B cell (primary cell): Measurements from ENCODE around the gene SCAF11. TPM values are rescaled to one million over a fixed set of nuclear protein-coding genes. Genes with fewer than 3 reads are reported as not detected.

Source experiments
- ATAC-seq: fragments of 200-7000 bp; cut with Tn5 transposase; one replicate; pipeline ENCODE4 v1.10.0; 2021; ENCODE audit warnings: low read depth, mild to moderate bottlenecking, moderate number of reproducible peaks, moderate library complexity
- CTCF ChIA-PET: fragments of 350-600 bp; sonication (Branson Sonifier 250); formaldehyde crosslinking; loops from one replicate; lab custom pipeline; 2021; ENCODE audit warnings: antibody characterized with exemption, inconsistent platforms; lab: Charles Lee
- POLR2A ChIA-PET: fragments of 350-600 bp; sonication (Branson Sonifier 250); formaldehyde crosslinking; loops from one replicate; lab custom pipeline; 2021; ENCODE audit warnings: antibody characterized with exemption; lab: Charles Lee
- DNase-seq: peaks from one replicate; pipeline ENCODE4 v3.0.0; 2013
- H2AFZ ChIP-seq: 2 replicates; pipeline ENCODE4 v1.6.1; 2012; ENCODE audit warnings: mild to moderate bottlenecking, low read depth, low read length; ENCODE audit not compliant: insufficient read depth, poor library complexity, severe bottlenecking
- H3K27ac ChIP-seq, 2 donors: 1 replicate in 1 of 2; 2 replicates in 1 of 2; pipeline ENCODE4 v1.5.1; 2012 to 2013; ENCODE audit warnings: low read length in 2 of 2, mild to moderate bottlenecking in 2 of 2, moderate library complexity in 1 of 2
- H3K27me3 ChIP-seq, 4 experiments: fragments of 200-600 bp in 1 of 4; sonication (generic) in 1 of 4; replicated peaks in 1 of 4; 1 replicate in 2 of 4; 2 replicates in 2 of 4; pipeline versions ENCODE4 v1.6.1 to v1.7.0; 2013 to 2016; ENCODE audit warnings: low read length in 3 of 4, mild to moderate bottlenecking in 2 of 4, mixed read lengths in 1 of 4, moderate library complexity in 1 of 4; ENCODE audit not compliant: insufficient read depth in 4 of 4, control insufficient read depth in 3 of 4; ENCODE audit errors: control extremely low read depth in 1 of 4
- H3K36me3 ChIP-seq, 2 experiments: replicated peaks in 1 of 2; 1 replicate in 1 of 2; 2 replicates in 1 of 2; pipeline versions ENCODE4 v1.6.1 to v1.7.1; 2013; ENCODE audit warnings: low read length in 1 of 2; ENCODE audit not compliant: insufficient read depth in 2 of 2, control insufficient read depth in 1 of 2; ENCODE audit errors: control extremely low read depth in 1 of 2, extremely low read depth in 1 of 2
- H3K4me1 ChIP-seq, 2 donors: fragments of 200-600 bp in 1 of 2; sonication (generic) in 1 of 2; 1 replicate in 1 of 2; 2 replicates in 1 of 2; pipeline versions ENCODE4 v1.5.1 to v1.6.1; 2013 to 2017; ENCODE audit warnings: low read length in 2 of 2; ENCODE audit not compliant: control insufficient read depth in 2 of 2, insufficient read depth in 2 of 2
- H3K4me2 ChIP-seq: replicated peaks from 2 replicates; pipeline ENCODE3; 2012; ENCODE audit warnings: mild to moderate bottlenecking, low read depth, low read length; ENCODE audit not compliant: poor library complexity, severe bottlenecking
- H3K4me3 ChIP-seq, 5 experiments: fragments of 200-600 bp in 1 of 5; sonication (generic) in 1 of 5; 1 replicate in 3 of 5; 2 replicates in 2 of 5; pipeline versions ENCODE4 v1.5.1 to v1.7.0; 2011 to 2016; ENCODE audit warnings: low read length in 4 of 5, mild to moderate bottlenecking in 4 of 5, low read depth in 2 of 5, control low read depth in 1 of 5, moderate library complexity in 1 of 5; ENCODE audit not compliant: insufficient read depth in 1 of 5; ENCODE audit errors: control extremely low read depth in 1 of 5, extremely low read depth in 1 of 5
- H3K79me2 ChIP-seq: fragments of 200-600 bp; sonication (generic); one replicate; pipeline ENCODE4 v1.6.0; 2016; ENCODE audit warnings: low read length; ENCODE audit not compliant: control insufficient read depth, insufficient read depth
- H3K9ac ChIP-seq: fragments of 200-600 bp; sonication (generic); 2 replicates; pipeline ENCODE4 v1.6.1; 2017; ENCODE audit warnings: mild to moderate bottlenecking, low read length, moderate library complexity
- H3K9me3 ChIP-seq, 3 donors: one replicate each; pipeline versions ENCODE4 v1.6.1 to v1.7.1; 2013; ENCODE audit warnings: low read length in 2 of 3; ENCODE audit not compliant: control insufficient read depth in 2 of 3, insufficient read depth in 1 of 3; ENCODE audit errors: control extremely low read depth in 1 of 3
- H4K20me1 ChIP-seq: 2 replicates; pipeline ENCODE4 v1.6.0; 2012; ENCODE audit warnings: mild to moderate bottlenecking, low read length; ENCODE audit not compliant: insufficient read depth, control insufficient read depth, poor library complexity, severe bottlenecking
- H3K27ac Mint-ChIP-seq: one replicate; pipeline ENCODE4 v1.8.0; 2021; ENCODE audit warnings: mixed read lengths
- H3K27me3 Mint-ChIP-seq: one replicate; pipeline ENCODE4 v1.8.0; 2021; ENCODE audit warnings: mixed read lengths
- H3K4me1 Mint-ChIP-seq: one replicate; pipeline ENCODE4 v1.8.0; 2021; ENCODE audit warnings: mixed read lengths
- H3K4me3 Mint-ChIP-seq: one replicate; pipeline ENCODE4 v1.8.0; 2021; ENCODE audit warnings: mixed read lengths
- H3K9me3 Mint-ChIP-seq: one replicate; pipeline ENCODE4 v1.8.0; 2022; ENCODE audit warnings: mixed read lengths; ENCODE audit not compliant: insufficient read depth
- EZH2 ChIP-seq: IDR thresholded peaks from 2 replicates; pipeline ENCODE4 v1.6.1; 2012; ENCODE audit warnings: borderline replicate concordance, low read depth, mild to moderate bottlenecking, moderate library complexity, low read length; ENCODE audit not compliant: insufficient read depth, poor library complexity, severe bottlenecking
- WGBS: methylation state at CpG from one replicate; pipeline ENCODE4 v1.1.5; 2013; ENCODE audit warnings: missing lambda C conversion rate; ENCODE audit not compliant: insufficient coverage; 5-methylcytosine and 5-hydroxymethylcytosine counted together
- intact Hi-C: fragments of 100-400 bp; cut with micrococcal nuclease; formaldehyde crosslinking; loops from one replicate; pipeline ENCODE4 v1.10.0; 2022
- polyA plus RNA-seq: library from polyadenylated mRNA; depleted of rRNA; stranded (reverse); fragments of >200 nt; gene quantifications from 2 replicates; pipeline ENCODE4 v1.2.3, GENCODE V29; 2012
- total RNA-seq, 2 donors: library from RNA; stranded (reverse); fragments of 120-200 nt in 1 of 2; gene quantifications; 1 replicate in 1 of 2; 2 replicates in 1 of 2; pipeline versions ENCODE4 v1.2.3 to v1.2.4, GENCODE V29; 2013 to 2022
- TF ChIP-seq, protein P1 (sequence below): fragments of 200-600 bp; IDR thresholded peaks from one replicate; pipeline ENCODE4 v1.8.0; 2022; ENCODE audit warnings: antibody characterized with exemption, mild to moderate bottlenecking

SCAF11 gene
- total and polyA plus RNA-seq, 2 donors (not counting 1 experiment from before 2014, with no cell fraction given), result 76.1 to 247 TPM

DNA sequence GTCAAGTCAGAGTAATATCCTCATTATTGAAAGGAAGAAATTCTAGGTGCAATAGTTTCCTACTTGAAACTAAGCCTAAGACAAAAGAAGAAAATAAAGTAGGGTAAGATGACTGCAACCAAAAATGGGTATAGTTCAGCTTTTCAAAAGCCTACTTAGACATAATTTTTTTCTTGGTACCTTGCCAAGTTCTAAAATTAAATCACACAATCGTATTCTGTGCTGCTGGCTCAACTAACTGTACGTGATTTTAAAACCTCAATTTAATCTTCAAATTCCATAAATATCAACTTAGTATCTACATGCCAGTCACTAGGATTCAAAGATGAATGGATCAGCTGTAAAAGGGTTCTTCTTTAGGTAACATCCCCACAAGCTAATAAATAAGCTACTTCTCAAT lies 56.9 kb downstream of the SCAF11 start:
- no peaks in the 10 kb centered on the region for H3K4me1 ChIP-seq
- Mint-ChIP-seq H3K4me1 (no peaks in the 10 kb centered on the region), H3K27ac (no peak overlapping the region), H3K27me3 (no peaks in the 10 kb centered on the region), H3K4me3 (no peak overlapping the region), H3K9me3 (no peaks in the 10 kb centered on the region)
- H3K36me3 ChIP-seq, result peaks cover 19 to 31% of the 10 kb centered on the region in 2 experiments
- H3K27ac ChIP-seq, result peak overlapping the region in 1 of 2 donors; percentile 29
- no peak overlapping the region for H3K4me3 ChIP-seq
- WGBS, result no CpG with 5 or more reads among the region's 2 CpGs
- H3K9ac ChIP-seq, result no peak overlapping the region
- intact Hi-C loops, result no loop called here
- H3K79me2 ChIP-seq, result peaks cover 2% of the 10 kb centered on the region
- DNase-seq, result no peak
- H3K27me3 ChIP-seq, result no peaks in the 10 kb centered on the region
- CTCF ChIA-PET, result interaction anchor here (1.1 to 2.2 kb wide), 2 partner anchors 57 to 390 kb away, joined by 3 to 7 read pairs; no protein-coding TSS in a partner anchor
- POLR2A ChIA-PET, result no interaction called here
- no peak overlapping the region for H3K4me2 ChIP-seq
- no peak overlapping the region for H2AFZ ChIP-seq
- TF ChIP-seq, protein P1, sequence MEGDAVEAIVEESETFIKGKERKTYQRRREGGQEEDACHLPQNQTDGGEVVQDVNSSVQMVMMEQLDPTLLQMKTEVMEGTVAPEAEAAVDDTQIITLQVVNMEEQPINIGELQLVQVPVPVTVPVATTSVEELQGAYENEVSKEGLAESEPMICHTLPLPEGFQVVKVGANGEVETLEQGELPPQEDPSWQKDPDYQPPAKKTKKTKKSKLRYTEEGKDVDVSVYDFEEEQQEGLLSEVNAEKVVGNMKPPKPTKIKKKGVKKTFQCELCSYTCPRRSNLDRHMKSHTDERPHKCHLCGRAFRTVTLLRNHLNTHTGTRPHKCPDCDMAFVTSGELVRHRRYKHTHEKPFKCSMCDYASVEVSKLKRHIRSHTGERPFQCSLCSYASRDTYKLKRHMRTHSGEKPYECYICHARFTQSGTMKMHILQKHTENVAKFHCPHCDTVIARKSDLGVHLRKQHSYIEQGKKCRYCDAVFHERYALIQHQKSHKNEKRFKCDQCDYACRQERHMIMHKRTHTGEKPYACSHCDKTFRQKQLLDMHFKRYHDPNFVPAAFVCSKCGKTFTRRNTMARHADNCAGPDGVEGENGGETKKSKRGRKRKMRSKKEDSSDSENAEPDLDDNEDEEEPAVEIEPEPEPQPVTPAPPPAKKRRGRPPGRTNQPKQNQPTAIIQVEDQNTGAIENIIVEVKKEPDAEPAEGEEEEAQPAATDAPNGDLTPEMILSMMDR, result no peak
- TF ChIP-seq EZH2, result no peak
- no peak for ATAC-seq
- no peaks in the 10 kb centered on the region for H4K20me1 ChIP-seq
- H3K9me3 ChIP-seq, result no peaks in the 10 kb centered on the region

DNA sequence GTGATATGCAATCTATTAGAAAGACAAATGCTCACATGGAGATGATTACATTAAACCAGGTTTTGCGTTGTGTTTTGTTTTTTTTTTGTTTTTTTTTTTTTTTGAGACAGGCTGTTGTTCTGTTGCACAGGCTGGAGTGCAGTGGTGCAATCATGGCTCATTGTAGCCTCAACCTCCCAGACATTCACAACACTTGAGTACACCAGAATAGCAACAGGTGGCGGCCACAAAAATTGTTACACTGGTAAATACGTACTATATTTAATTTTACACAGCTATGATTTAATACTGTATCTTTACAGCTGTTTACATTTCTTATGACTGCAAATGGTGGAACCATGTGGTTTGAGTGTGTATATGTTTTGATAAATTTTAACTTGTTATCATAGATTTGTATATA lies 60.0 kb downstream of the SCAF11 start:
- H3K27ac Mint-ChIP-seq, result peak overlapping the region; percentile 21
- intact Hi-C loops, result no loop called here
- H4K20me1 ChIP-seq, result no peaks in the 10 kb centered on the region
- H2AFZ ChIP-seq, result no peak overlapping the region
- H3K9me3 Mint-ChIP-seq, result no peaks in the 10 kb centered on the region
- H3K79me2 ChIP-seq, result no peaks in the 10 kb centered on the region
- no peak overlapping the region for H3K4me2 ChIP-seq
- no peaks in the 10 kb centered on the region for H3K4me1 Mint-ChIP-seq
- no peak overlapping the region for H3K9ac ChIP-seq
- DNase-seq, result no peak
- no peak overlapping the region for H3K4me3 ChIP-seq
- no CpG with 5 or more reads among the region's 3 CpGs for WGBS
- no peaks in the 10 kb centered on the region for H3K27me3 Mint-ChIP-seq
- ChIA-PET POLR2A (no interaction called here), CTCF (no interaction called here)
- no peak overlapping the region for H3K4me3 Mint-ChIP-seq
- no peaks in the 10 kb centered on the region for H3K4me1 ChIP-seq
- TF ChIP-seq, protein P1, result no peak
- no peak for TF ChIP-seq EZH2
- peaks cover 27 to 50% of the 10 kb centered on the region in 2 experiments for H3K36me3 ChIP-seq
- H3K27ac ChIP-seq, result no peak overlapping the region
- ATAC-seq, result no peak
- H3K27me3 ChIP-seq, result no peaks in the 10 kb centered on the region
- H3K9me3 ChIP-seq, result no peaks in the 10 kb centered on the region
